Activated naive CD8-positive, alpha-beta T cell treated with anti-CD3 and anti-CD28 coated beads, Interleukin-2, amount 50 U/mL, for 24 hours (primary cell): Measurements from ENCODE around the gene PTPRN2.

ENCODE experiments used
- ATAC-seq: fragments of 150-1000 bp; cut with Tn5 transposase; one replicate; pipeline ENCODE4 v1.10.0; 2021
- DNase-seq: peaks from one replicate; pipeline ENCODE4 v3.0.0; 2021
- H3K27ac Mint-ChIP-seq: one replicate; pipeline ENCODE4 v1.8.0; 2021; ENCODE audit warnings: mild to moderate bottlenecking, mixed read lengths
- H3K27me3 Mint-ChIP-seq: one replicate; pipeline ENCODE4 v1.8.0; 2021; ENCODE audit warnings: mixed read lengths
- H3K36me3 Mint-ChIP-seq: one replicate; pipeline ENCODE4 v1.8.0; 2021; ENCODE audit warnings: low read depth, mixed read lengths
- H3K4me1 Mint-ChIP-seq: one replicate; pipeline ENCODE4 v1.8.0; 2021; ENCODE audit warnings: mixed read lengths
- H3K4me3 Mint-ChIP-seq: one replicate; pipeline ENCODE4 v1.8.0; 2021; ENCODE audit warnings: mild to moderate bottlenecking, moderate library complexity, mixed read lengths
- H3K9me3 Mint-ChIP-seq: one replicate; pipeline ENCODE4 v1.8.0; 2021; ENCODE audit warnings: mixed read lengths

Gene PTPRN2

DNA sequence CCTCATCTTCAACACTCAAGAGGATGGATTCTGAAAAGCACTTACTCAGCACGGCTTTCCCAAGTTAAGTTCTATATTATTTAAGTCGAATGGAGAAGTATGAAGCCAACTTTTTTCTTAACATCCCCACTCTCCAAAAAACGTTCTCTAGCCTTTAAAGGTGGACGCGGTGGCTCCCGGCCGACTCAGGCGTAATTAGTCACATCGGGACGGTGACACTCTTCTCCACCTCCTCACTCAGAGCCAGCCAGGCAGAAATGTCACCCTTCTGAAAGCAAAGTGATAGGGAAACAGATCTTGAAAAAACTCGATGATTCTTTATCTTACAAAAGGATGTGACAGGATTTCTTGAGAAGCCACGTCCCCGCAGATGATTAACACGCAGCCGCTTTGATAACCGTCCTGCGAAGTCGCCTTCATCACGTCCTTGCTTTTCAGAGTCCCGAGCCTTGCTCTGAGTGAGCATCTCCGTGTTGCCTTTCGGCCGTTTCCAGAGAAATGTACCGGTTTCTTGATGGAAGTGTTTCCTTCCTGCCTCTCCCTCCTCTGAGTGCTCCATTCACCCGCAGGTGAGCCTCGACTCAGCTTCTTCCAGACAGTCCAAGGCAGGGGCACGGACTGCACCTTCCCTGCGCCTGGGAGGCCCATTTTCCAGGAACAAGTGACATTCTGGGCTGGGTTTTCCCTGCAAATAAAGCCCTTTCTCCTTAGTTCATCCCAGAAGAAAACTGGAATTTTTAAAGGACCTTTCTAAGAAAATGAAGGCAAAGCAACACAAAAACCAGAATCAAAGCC is 936.1 kb downstream of the PTPRN2 start:
- no peak for ATAC-seq
- Mint-ChIP-seq H3K36me3 (no peaks in the 10 kb centered on the region), H3K9me3 (no peaks in the 10 kb centered on the region), H3K4me3 (no peak overlapping the region), H3K27ac (no peak overlapping the region), H3K27me3 (no peaks in the 10 kb centered on the region), H3K4me1 (no peaks in the 10 kb centered on the region)
- no peak for DNase-seq

GRCh38 chr7:157650801-157651200 is 936.8 kb downstream of the PTPRN2 start:
- no peaks in the 10 kb centered on the region for H3K27me3 Mint-ChIP-seq
- DNase-seq (no peak), ATAC-seq (no peak)
- H3K27ac Mint-ChIP-seq, result no peak overlapping the region
- no peak overlapping the region for H3K4me3 Mint-ChIP-seq
- H3K4me1 Mint-ChIP-seq, result no peaks in the 10 kb centered on the region
- H3K36me3 Mint-ChIP-seq, result no peaks in the 10 kb centered on the region
- no peaks in the 10 kb centered on the region for H3K9me3 Mint-ChIP-seq

DNA sequence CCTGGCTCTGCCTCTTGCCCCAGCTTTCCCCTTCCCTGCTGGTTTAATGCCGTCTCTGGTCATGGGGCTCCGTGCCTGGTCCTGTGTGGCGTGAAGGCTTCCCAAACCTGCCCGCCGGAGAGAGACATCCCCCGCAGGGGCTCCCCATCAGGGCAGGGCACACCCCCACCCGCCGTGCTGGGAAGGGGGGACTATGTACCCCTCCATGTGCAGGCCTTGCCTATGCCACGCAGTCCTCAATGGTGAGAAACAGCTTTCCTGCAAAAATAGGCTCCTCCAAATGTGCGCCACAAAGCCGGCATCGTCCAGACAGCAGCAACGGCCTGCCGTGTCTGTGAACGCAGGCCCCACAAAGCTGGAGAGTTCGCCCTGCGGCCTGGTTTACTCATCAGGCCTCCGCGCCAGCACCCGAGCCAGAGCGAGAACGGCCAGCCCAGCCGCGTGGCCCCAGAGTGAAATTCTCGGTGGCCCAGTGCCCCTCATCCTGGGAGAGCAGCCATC is 937.4 kb downstream of the PTPRN2 start:
- H3K27me3 Mint-ChIP-seq, result no peaks in the 10 kb centered on the region
- no peak for ATAC-seq
- H3K4me1 Mint-ChIP-seq, result no peaks in the 10 kb centered on the region
- no peaks in the 10 kb centered on the region for H3K36me3 Mint-ChIP-seq
- no peaks in the 10 kb centered on the region for H3K9me3 Mint-ChIP-seq
- no peak overlapping the region for H3K4me3 Mint-ChIP-seq
- no peak for DNase-seq
- H3K27ac Mint-ChIP-seq, result no peak overlapping the region

DNA sequence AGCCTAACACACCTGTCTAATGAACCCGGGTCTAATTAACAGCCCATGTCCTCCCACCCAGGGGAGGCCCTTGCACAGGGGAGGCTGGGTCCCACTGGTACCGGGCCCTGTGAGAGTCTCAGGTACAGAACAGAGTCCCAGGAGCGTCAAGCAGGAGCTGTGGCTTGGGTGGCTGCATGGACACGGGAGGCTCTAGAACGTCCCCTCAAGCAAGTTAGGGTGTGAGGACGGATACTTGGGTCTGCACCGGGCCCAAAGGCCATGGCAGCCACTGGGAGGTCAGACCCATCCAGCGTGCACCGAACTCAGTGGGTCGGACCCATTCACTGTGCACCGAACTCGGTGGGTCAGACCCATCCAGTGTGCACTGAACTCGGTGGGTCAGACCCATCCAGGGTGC is 941.1 kb downstream of the PTPRN2 start:
- H3K36me3 Mint-ChIP-seq, result no peaks in the 10 kb centered on the region
- H3K4me1 Mint-ChIP-seq, result no peaks in the 10 kb centered on the region
- no peak overlapping the region for H3K27ac Mint-ChIP-seq
- no peak for DNase-seq
- ATAC-seq, result no peak
- H3K27me3 Mint-ChIP-seq, result no peaks in the 10 kb centered on the region
- no peak overlapping the region for H3K4me3 Mint-ChIP-seq
- H3K9me3 Mint-ChIP-seq, result no peaks in the 10 kb centered on the region

- Mint-ChIP-seq H3K9me3 (peaks cover 2% of the 10 kb centered on the region), H3K4me1 (no peaks in the 10 kb centered on the region), H3K27me3 (no peaks in the 10 kb centered on the region), H3K4me3 (no peak overlapping the region), H3K27ac (no peak overlapping the region), H3K36me3 (no peaks in the 10 kb centered on the region)
- ATAC-seq (no peak), DNase-seq (no peak)
Observed at GRCh38 chr7:157645539-157645938, 942.1 kb downstream of the PTPRN2 start.

DNA sequence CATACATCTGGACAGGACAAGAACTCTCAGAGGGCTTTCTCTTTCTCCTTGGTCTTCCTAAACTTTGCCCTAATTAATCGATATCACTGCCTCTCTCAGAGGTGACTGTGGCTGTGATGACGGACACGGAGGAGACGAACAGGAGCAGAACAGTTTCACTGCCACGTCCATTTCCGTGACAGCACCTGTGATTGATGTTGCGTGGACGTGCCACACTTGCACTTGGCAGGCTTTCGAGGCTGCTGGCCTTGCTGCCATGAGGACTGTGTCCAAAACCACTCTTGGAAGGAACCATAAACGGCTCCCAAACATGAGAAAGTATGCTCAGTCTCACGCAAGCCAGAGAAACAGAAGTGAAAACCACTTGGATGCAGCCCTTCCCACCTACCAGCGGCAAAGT is 942.7 kb downstream of the PTPRN2 start:
- DNase-seq (no peak), ATAC-seq (no peak)
- Mint-ChIP-seq H3K36me3 (peaks cover 1% of the 10 kb centered on the region), H3K27ac (no peak overlapping the region), H3K27me3 (peaks cover 2% of the 10 kb centered on the region), H3K9me3 (peaks cover 8% of the 10 kb centered on the region), H3K4me3 (no peak overlapping the region), H3K4me1 (no peaks in the 10 kb centered on the region)

GRCh38 chr7:157643525-157643970 is 944.1 kb downstream of the PTPRN2 start:
- Mint-ChIP-seq H3K4me3 (no peak overlapping the region), H3K27ac (no peak overlapping the region), H3K4me1 (no peaks in the 10 kb centered on the region), H3K27me3 (peaks cover 2% of the 10 kb centered on the region), H3K36me3 (peaks cover 1% of the 10 kb centered on the region), H3K9me3 (peaks cover 11% of the 10 kb centered on the region)
- ATAC-seq, result no peak
- DNase-seq, result no peak

DNA sequence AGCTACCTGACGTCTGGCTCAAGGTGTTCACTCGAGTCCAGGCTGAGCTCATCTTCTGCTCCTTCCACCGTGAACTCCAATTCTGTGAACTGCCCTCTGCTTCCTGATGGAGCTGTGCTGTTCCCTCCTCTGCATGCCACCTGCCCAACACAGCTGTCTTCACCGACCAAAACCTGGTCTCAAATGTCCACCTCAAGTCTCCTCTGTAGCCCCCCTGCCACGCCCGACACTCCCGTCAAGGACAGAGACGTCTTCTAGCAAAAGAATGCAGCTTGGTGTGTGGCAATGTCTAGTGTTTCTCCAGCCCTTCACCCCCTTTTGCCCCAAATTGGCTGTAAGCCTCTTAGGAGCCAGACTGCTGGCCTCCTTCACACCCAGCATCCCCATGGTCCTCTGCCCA is 945.8 kb downstream of the PTPRN2 start:
- no peak for DNase-seq
- no peak for ATAC-seq
- H3K4me3 Mint-ChIP-seq, result no peak overlapping the region
- H3K4me1 Mint-ChIP-seq, result no peaks in the 10 kb centered on the region
- H3K27me3 Mint-ChIP-seq, result peaks cover 2% of the 10 kb centered on the region
- peaks cover 1% of the 10 kb centered on the region for H3K36me3 Mint-ChIP-seq
- H3K27ac Mint-ChIP-seq, result no peak overlapping the region
- H3K9me3 Mint-ChIP-seq, result peaks cover 11% of the 10 kb centered on the region

DNA sequence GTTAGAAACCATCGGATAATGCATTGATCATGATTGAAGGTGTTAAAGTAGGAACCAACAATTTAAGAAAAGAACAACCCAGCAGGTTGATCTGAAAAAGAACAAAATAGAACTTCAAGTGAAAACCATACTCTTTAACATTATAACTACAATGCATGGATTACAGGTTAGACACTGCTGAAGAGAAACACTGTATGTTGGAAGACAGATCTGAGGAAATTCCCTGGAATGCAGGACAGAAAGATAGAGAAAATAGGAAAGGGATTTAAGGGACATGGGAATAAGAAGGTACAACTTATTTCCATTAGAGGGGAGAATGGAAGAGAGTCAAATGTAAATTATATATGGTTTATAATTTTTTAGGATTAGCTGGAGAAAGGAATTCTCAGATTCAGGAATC is 947.5 kb downstream of the PTPRN2 start:
- peaks cover 11% of the 10 kb centered on the region for H3K9me3 Mint-ChIP-seq
- DNase-seq (no peak), ATAC-seq (no peak)
- H3K4me1 Mint-ChIP-seq, result no peaks in the 10 kb centered on the region
- H3K4me3 Mint-ChIP-seq, result no peak overlapping the region
- H3K36me3 Mint-ChIP-seq, result peaks cover 1% of the 10 kb centered on the region
- H3K27ac Mint-ChIP-seq, result no peak overlapping the region
- H3K27me3 Mint-ChIP-seq, result peaks cover 2% of the 10 kb centered on the region

DNA sequence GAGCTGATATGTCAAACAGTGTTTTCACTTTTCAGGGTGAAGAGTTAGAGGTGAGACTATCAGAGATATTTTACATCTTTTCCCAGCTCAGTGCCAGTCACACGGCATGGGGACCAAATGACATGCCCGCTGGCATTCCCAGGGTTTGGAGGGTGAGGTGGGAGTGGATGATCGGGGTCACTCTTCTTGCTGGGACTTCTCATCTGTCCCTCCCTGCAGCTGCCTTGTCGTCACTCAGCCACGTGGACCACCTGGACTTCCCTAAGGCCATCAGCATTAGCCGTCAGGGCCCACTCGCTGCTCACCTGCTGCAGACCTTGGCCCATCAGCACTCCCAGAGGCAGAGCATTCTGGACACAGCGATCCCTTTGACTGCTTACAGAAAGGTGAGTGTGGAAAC is 949.1 kb downstream of the PTPRN2 start:
- peaks cover 11% of the 10 kb centered on the region for H3K9me3 Mint-ChIP-seq
- no peak overlapping the region for H3K27ac Mint-ChIP-seq
- DNase-seq, result no peak
- no peaks in the 10 kb centered on the region for H3K4me1 Mint-ChIP-seq
- H3K4me3 Mint-ChIP-seq, result no peak overlapping the region
- H3K36me3 Mint-ChIP-seq, result peaks cover 1% of the 10 kb centered on the region
- peaks cover 4% of the 10 kb centered on the region for H3K27me3 Mint-ChIP-seq
- ATAC-seq, result no peak

GRCh38 chr7:157637216-157637949 is 950.2 kb downstream of the PTPRN2 start:
- ATAC-seq (no peak), DNase-seq (no peak)
- Mint-ChIP-seq H3K36me3 (peaks cover 1% of the 10 kb centered on the region), H3K9me3 (peaks cover 11% of the 10 kb centered on the region), H3K27ac (no peak overlapping the region), H3K27me3 (peaks cover 4% of the 10 kb centered on the region), H3K4me3 (no peak overlapping the region), H3K4me1 (no peaks in the 10 kb centered on the region)

GRCh38 chr7:157635669-157636068 is 952.0 kb downstream of the PTPRN2 start:
- Mint-ChIP-seq H3K27me3 (peaks cover 4% of the 10 kb centered on the region), H3K36me3 (peaks cover 1% of the 10 kb centered on the region), H3K27ac (no peak overlapping the region), H3K9me3 (peaks cover 10% of the 10 kb centered on the region), H3K4me1 (no peaks in the 10 kb centered on the region), H3K4me3 (no peak overlapping the region)
- ATAC-seq, result no peak
- DNase-seq, result no peak

- no peak overlapping the region for H3K4me3 Mint-ChIP-seq
- H3K4me1 Mint-ChIP-seq, result no peaks in the 10 kb centered on the region
- no peak overlapping the region for H3K27ac Mint-ChIP-seq
- H3K36me3 Mint-ChIP-seq, result peaks cover under 1% of the 10 kb centered on the region
- peaks cover 4% of the 10 kb centered on the region for H3K27me3 Mint-ChIP-seq
- ATAC-seq (no peak), DNase-seq (no peak)
- peaks cover 4% of the 10 kb centered on the region for H3K9me3 Mint-ChIP-seq
Observed at GRCh38 chr7:157635148-157635500, 952.5 kb downstream of the PTPRN2 start.

- no peak for DNase-seq
- no peaks in the 10 kb centered on the region for H3K36me3 Mint-ChIP-seq
- peaks cover 4% of the 10 kb centered on the region for H3K27me3 Mint-ChIP-seq
- H3K4me1 Mint-ChIP-seq, result no peaks in the 10 kb centered on the region
- ATAC-seq, result no peak
- H3K27ac Mint-ChIP-seq, result no peak overlapping the region
- no peaks in the 10 kb centered on the region for H3K9me3 Mint-ChIP-seq
- H3K4me3 Mint-ChIP-seq, result no peak overlapping the region
Observed at GRCh38 chr7:157634401-157635147, 953.0 kb downstream of the PTPRN2 start.
